ENCODE data around the gene SMG6. TPM values are rescaled to one million over a fixed set of nuclear protein-coding genes. Genes with fewer than 3 reads are reported as not detected.
A peak's percentile ranks its signal among the peaks of the same experiment; 100 is the strongest.

Gene SMG6
- total RNA-seq, 1 experiment from 2014 or later: 36.1 TPM

DNA sequence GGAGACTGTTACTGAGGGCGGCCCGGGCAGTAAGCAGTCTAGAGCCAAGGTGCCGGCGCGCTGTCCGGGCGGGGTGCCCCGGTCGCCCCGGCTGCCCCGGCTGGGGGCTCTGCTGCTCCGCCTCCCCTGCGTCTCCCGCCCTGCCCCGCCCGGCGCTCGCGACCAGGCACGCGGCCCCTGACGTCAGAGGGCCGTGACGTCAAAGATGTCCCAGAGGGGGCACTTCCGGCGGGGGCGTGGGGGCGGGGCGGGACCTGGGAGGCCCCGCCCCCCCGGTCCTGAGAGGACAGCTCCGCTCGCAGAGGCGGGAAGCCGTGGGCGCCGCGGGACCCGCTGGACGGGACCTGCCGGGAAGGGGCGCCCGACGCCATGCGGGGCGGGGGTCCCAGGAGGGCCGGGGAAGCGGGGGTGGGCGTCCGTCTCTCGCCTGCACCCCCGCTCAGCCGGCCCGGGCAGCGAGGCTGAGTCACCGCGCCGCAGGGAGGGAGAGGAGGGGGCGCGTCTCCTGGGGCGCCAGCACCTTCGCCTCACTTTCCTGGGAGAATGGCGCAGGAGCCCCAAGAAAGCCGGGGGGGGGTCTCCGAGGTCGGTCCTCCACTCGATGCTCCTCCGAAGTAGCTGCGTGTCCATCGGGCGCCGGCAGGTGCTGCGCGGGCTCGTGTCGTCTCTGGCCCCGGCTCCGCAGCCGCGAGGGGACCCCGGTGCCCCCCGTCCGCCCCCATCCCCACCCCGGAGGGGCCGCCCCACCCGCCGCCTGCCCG is 253.1 kb downstream of the SMG6 start:
- Histone ChIP-seq H3K4me3 (ENCODE audit: low read depth, low read length, poor library complexity, severe bottlenecking) (peak overlapping the region; percentile 51), H3K9me3 (ENCODE audit: low read depth, low read length, poor library complexity, severe bottlenecking) (no peaks in the 10 kb centered on the region), H3K27me3 (replicated peaks; ENCODE audit: insufficient read depth, low read depth, low read length, poor library complexity) (no peaks in the 10 kb centered on the region), H3K36me3 (ENCODE audit: insufficient read depth, low read length, poor library complexity, severe bottlenecking) (no peaks in the 10 kb centered on the region), H3K4me1 (ENCODE audit: insufficient read depth, low read length, poor library complexity, severe bottlenecking) (peaks cover 16% of the 10 kb centered on the region), H3K27ac (ENCODE audit: low read depth, low read length, poor library complexity, severe bottlenecking) (peak overlapping the region; percentile 54)
- intact Hi-C loops (cut with micrococcal nuclease; ENCODE audit: unreplicated experiment): no loop called here
- POLR2A ChIA-PET (ENCODE audit: low non-redundant PET): interaction anchor here (0.6 kb wide), 2 partner anchors 271 to 352 kb away, joined by 3 to 4 read pairs; no protein-coding TSS in a partner anchor
- TF ChIP-seq, protein P1, sequence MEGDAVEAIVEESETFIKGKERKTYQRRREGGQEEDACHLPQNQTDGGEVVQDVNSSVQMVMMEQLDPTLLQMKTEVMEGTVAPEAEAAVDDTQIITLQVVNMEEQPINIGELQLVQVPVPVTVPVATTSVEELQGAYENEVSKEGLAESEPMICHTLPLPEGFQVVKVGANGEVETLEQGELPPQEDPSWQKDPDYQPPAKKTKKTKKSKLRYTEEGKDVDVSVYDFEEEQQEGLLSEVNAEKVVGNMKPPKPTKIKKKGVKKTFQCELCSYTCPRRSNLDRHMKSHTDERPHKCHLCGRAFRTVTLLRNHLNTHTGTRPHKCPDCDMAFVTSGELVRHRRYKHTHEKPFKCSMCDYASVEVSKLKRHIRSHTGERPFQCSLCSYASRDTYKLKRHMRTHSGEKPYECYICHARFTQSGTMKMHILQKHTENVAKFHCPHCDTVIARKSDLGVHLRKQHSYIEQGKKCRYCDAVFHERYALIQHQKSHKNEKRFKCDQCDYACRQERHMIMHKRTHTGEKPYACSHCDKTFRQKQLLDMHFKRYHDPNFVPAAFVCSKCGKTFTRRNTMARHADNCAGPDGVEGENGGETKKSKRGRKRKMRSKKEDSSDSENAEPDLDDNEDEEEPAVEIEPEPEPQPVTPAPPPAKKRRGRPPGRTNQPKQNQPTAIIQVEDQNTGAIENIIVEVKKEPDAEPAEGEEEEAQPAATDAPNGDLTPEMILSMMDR (conservative IDR thresholded peaks at IDR 0.05; ENCODE audit: low read depth, low read length): no peak
- TF ChIP-seq EZH2 (IDR thresholded peaks at IDR 0.05; ENCODE audit: borderline replicate concordance, low read depth, low read length, poor library complexity, severe bottlenecking): no peak
- no TSS peak for BruUV-seq (replicated peaks)
- CTCF ChIA-PET: interaction anchor here (0.6 kb wide), 1 partner anchor 190 kb away, joined by 8 read pairs; no protein-coding TSS in a partner anchor
- peak; percentile 81 for DNase-seq (ENCODE audit: low spot score)

DNA sequence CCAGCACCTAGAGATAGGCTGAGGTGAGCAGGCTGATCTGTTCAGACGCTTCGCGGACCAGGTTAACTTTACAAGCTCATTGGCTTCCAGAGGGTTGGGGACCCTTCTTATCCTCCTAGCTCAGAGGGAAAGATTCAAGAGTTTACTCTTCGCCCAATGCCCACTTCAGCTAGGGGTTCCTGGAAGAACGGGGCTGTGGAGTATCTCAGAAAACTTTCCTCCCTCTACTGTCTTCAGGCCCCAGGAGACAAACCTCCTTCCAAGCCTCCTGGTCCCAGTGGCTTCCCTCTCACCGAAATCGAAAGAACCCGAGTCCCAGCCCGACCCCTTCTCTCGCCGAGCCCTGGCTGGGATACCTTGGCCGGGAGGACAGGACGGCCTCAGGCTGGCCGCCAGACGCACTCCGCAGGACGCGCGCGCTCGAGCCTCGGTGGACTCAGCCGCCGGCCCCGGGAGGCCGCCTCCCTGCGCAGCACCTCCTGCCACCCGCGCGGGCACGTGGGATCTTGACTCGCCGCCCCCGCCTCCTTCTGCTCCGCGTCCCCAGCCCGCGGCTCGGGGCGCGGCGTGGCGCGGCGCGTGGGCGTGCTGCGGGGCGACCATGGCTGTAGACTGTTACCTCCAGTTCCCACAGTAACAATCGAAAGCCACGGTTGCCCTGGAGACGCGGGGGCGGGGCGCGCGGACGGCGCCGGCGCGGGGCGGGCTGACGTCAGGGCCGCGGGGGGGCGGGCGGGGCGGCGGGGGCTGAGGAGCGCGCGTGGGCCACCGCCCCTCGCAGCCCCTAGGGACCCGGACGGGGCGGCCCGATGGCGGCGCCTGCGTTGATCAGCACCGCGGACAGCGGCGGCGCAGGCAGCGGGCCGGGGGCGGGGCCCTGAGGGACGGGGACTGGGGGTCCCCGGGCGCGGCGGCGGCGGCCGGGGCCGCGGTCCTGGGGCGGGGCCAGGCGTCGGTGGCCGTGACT is 254.0 kb downstream of the SMG6 start:
- Histone ChIP-seq H3K27me3 (replicated peaks; ENCODE audit: insufficient read depth, low read depth, low read length, poor library complexity) (no peaks in the 10 kb centered on the region), H3K36me3 (ENCODE audit: insufficient read depth, low read length, poor library complexity, severe bottlenecking) (no peaks in the 10 kb centered on the region), H3K27ac (ENCODE audit: low read depth, low read length, poor library complexity, severe bottlenecking) (peak overlapping the region; percentile 85), H3K9me3 (ENCODE audit: low read depth, low read length, poor library complexity, severe bottlenecking) (no peaks in the 10 kb centered on the region), H3K4me3 (ENCODE audit: low read depth, low read length, poor library complexity, severe bottlenecking) (peak overlapping the region; percentile 96), H3K4me1 (ENCODE audit: insufficient read depth, low read length, poor library complexity, severe bottlenecking) (peaks cover 7% of the 10 kb centered on the region)
- peak; percentile 91 for DNase-seq (ENCODE audit: low spot score)
- ChIA-PET POLR2A (ENCODE audit: low non-redundant PET) (interaction anchor here (0.6 kb wide), 1 partner anchor 353 kb away, joined by 3 read pairs; no protein-coding TSS in a partner anchor), CTCF (no interaction called here)
- intact Hi-C loops (cut with micrococcal nuclease; ENCODE audit: unreplicated experiment): no loop called here
- BruUV-seq (replicated peaks): no TSS peak
- no peak for TF ChIP-seq EZH2 (IDR thresholded peaks at IDR 0.05; ENCODE audit: borderline replicate concordance, low read depth, low read length, poor library complexity, severe bottlenecking)
- TF ChIP-seq, protein P1 (conservative IDR thresholded peaks at IDR 0.05; ENCODE audit: low read depth, low read length): no peak

DNA sequence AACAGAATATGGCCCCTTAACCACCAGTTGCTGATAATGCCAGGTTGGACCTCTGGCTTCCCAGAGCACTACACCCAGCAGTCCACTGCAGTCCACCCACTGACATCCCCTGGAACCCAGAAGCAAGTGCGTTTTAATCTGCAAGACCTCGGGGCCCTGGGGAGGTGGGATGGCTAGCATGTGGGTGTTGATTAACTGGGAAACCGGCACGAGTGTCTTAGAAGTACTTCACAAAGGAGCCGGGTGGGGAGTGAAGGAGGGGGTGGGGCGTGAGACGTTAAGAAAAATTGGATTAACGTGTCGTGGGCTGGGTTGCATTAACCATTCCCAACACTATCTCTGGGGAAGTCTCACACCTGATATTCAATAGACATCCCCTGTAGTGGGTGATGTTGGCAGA is 254.8 kb downstream of the SMG6 start:
- H3K36me3 ChIP-seq (ENCODE audit: insufficient read depth, low read length, poor library complexity, severe bottlenecking): peaks cover 5% of the 10 kb centered on the region
- CTCF ChIA-PET: no interaction called here
- peaks cover 5% of the 10 kb centered on the region for H3K4me1 ChIP-seq (ENCODE audit: insufficient read depth, low read length, poor library complexity, severe bottlenecking)
- no peaks in the 10 kb centered on the region for H3K27me3 ChIP-seq (replicated peaks; ENCODE audit: insufficient read depth, low read depth, low read length, poor library complexity)
- POLR2A ChIA-PET (ENCODE audit: low non-redundant PET): no interaction called here
- TF ChIP-seq, protein P1 (conservative IDR thresholded peaks at IDR 0.05; ENCODE audit: low read depth, low read length): no peak
- no peak for TF ChIP-seq EZH2 (IDR thresholded peaks at IDR 0.05; ENCODE audit: borderline replicate concordance, low read depth, low read length, poor library complexity, severe bottlenecking)
- H3K27ac ChIP-seq (ENCODE audit: low read depth, low read length, poor library complexity, severe bottlenecking): peak overlapping the region; percentile 85
- no TSS peak for BruUV-seq (replicated peaks)
- H3K4me3 ChIP-seq (ENCODE audit: low read depth, low read length, poor library complexity, severe bottlenecking): peak overlapping the region; percentile 96
- intact Hi-C loops (cut with micrococcal nuclease; ENCODE audit: unreplicated experiment): no loop called here
- no peaks in the 10 kb centered on the region for H3K9me3 ChIP-seq (ENCODE audit: low read depth, low read length, poor library complexity, severe bottlenecking)
- no peak for DNase-seq (ENCODE audit: low spot score)
